Measurements from ENCODE around the gene SLC24A3.

DNA sequence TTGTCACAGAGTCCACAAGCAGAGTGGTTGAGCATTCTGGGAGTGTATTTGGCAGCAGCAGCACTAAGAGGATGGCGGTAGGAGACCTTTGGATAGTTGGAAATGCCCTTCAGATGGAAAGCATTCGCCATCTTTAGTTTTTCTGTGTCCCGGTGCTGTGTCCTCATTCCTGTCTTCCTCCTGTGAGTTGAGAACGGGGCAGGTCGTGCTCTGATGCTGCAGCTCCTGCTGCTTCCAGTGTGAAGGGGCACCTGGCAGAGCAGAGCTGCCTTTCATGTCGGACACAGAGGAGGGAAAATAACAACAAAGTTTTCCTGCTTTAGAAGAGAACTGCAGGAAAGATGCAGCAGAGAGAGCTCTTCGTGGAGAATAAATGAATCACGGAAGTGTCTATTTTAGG lies 194.8 kb downstream of the SLC24A3 start:
- TF ChIP-seq, protein P1, sequence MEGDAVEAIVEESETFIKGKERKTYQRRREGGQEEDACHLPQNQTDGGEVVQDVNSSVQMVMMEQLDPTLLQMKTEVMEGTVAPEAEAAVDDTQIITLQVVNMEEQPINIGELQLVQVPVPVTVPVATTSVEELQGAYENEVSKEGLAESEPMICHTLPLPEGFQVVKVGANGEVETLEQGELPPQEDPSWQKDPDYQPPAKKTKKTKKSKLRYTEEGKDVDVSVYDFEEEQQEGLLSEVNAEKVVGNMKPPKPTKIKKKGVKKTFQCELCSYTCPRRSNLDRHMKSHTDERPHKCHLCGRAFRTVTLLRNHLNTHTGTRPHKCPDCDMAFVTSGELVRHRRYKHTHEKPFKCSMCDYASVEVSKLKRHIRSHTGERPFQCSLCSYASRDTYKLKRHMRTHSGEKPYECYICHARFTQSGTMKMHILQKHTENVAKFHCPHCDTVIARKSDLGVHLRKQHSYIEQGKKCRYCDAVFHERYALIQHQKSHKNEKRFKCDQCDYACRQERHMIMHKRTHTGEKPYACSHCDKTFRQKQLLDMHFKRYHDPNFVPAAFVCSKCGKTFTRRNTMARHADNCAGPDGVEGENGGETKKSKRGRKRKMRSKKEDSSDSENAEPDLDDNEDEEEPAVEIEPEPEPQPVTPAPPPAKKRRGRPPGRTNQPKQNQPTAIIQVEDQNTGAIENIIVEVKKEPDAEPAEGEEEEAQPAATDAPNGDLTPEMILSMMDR (IDR thresholded peaks at IDR 0.05): no peak
- TF ChIP-seq ZFX (IDR thresholded peaks at IDR 0.05; ENCODE audit: borderline replicate concordance): no peak
